NCI-H128 (cell line): ENCODE data around the gene MDFI.
A peak's percentile ranks its signal among the peaks of the same experiment; 100 is the strongest.
"Not testable (repeated sequence)": the region's sequence is repeated elsewhere in the genome, so short reads cannot be mapped to it uniquely, and the experiment has no call there.

Source experiments
- DNase-seq: peaks from one replicate; lab custom pipeline; 2025; ENCODE audit not compliant: unreplicated experiment; lab: John Stamatoyannopoulos, UW

The MDFI gene

GRCh38 chr6:41602864-41603608 lies 35.2 kb upstream of the MDFI start:
- peak; percentile 70 for DNase-seq

- no peak for DNase-seq
These were observed 34.3 kb upstream of the MDFI start for GRCh38 chr6:41604006-41604405.

GRCh38 chr6:41605649-41606048 lies 32.6 kb upstream of the MDFI start:
- no peak for DNase-seq

- no peak for DNase-seq
These were observed 31.2 kb upstream of the MDFI start for GRCh38 chr6:41607036-41607435.

GRCh38 chr6:41607736-41608135 lies 30.5 kb upstream of the MDFI start:
- no peak for DNase-seq

GRCh38 chr6:41608443-41609151 lies 29.7 kb upstream of the MDFI start:
- no peak for DNase-seq

- no peak for DNase-seq
These were observed 23.6 kb upstream of the MDFI start for GRCh38 chr6:41614715-41615114.

GRCh38 chr6:41615311-41615710 lies 23.0 kb upstream of the MDFI start:
- no peak for DNase-seq

- no peak for DNase-seq
These were observed 19.7 kb upstream of the MDFI start for GRCh38 chr6:41618598-41618997.

GRCh38 chr6:41619193-41619592 lies 19.1 kb upstream of the MDFI start:
- DNase-seq, result not testable (repeated sequence)

- DNase-seq, result no peak
These were observed 16.9 kb upstream of the MDFI start for GRCh38 chr6:41621367-41621766.

- DNase-seq, result no peak
These were observed 16.5 kb upstream of the MDFI start for GRCh38 chr6:41621802-41622201.

- no peak for DNase-seq
These were observed 15.9 kb upstream of the MDFI start for GRCh38 chr6:41622206-41622988.

- DNase-seq, result no peak
These were observed 14.9 kb upstream of the MDFI start for GRCh38 chr6:41623330-41623729.

- DNase-seq, result no peak
These were observed 13.5 kb upstream of the MDFI start for GRCh38 chr6:41624621-41625380.

- DNase-seq, result no peak
These were observed 12.8 kb upstream of the MDFI start for GRCh38 chr6:41625442-41625841.

GRCh38 chr6:41626022-41626421 lies 12.2 kb upstream of the MDFI start:
- DNase-seq, result no peak

GRCh38 chr6:41626917-41627316 lies 11.4 kb upstream of the MDFI start:
- no peak for DNase-seq

- no peak for DNase-seq
These were observed 9.1 kb upstream of the MDFI start for GRCh38 chr6:41629128-41629527.

GRCh38 chr6:41630069-41630468 lies 8.2 kb upstream of the MDFI start:
- DNase-seq, result no peak

GRCh38 chr6:41630946-41631345 lies 7.3 kb upstream of the MDFI start:
- DNase-seq, result no peak
